Pancreas (tissue), 10 donors: ENCODE measurements around the gene COL5A1. TPM values are rescaled to one million over a fixed set of nuclear protein-coding genes. Genes with fewer than 3 reads are reported as not detected.

Source experiments
- ATAC-seq, 4 donors: fragments of 200-7000 bp; cut with Tn5 transposase; one replicate each; pipeline versions ENCODE4 v1.8.0 to v1.9.1; 2020; ENCODE audit warnings: mild to moderate bottlenecking in 4 of 4, moderate library complexity in 4 of 4
- DNase-seq, 6 donors: peaks; one replicate each; pipeline ENCODE4 v3.0.0-alpha.2; 2020
- FAIRE-seq: peaks from 2 replicates; lab custom pipeline; 2012; peaks lifted over from hg19 to GRCh38; lab: Jason Lieb, UNC
- H3K27ac ChIP-seq, 4 donors: fragments of 200-600 bp; sonication (generic); 1 replicate in 3 of 4; 2 replicates in 1 of 4; pipeline versions ENCODE4 v1.5.0 to v1.8.0; 2020
- H3K27me3 ChIP-seq, 4 donors: fragments of 200-600 bp; one replicate each; pipeline ENCODE4 v1.8.0; 2021
- H3K36me3 ChIP-seq, 3 donors: fragments of 200-600 bp; sonication (generic) in 1 of 3; one replicate each; pipeline versions ENCODE4 v1.5.0 to v1.8.0; 2020 to 2021
- H3K4me1 ChIP-seq, 3 donors: fragments of 200-600 bp; one replicate each; pipeline ENCODE4 v1.8.0; 2021
- H3K4me3 ChIP-seq, 4 donors: fragments of 200-600 bp; sonication (generic) in 2 of 4; one replicate each; pipeline versions ENCODE4 v1.5.0 to v1.8.0; 2020 to 2021
- H3K9me3 ChIP-seq, 4 donors: fragments of 200-600 bp; one replicate each; pipeline ENCODE4 v1.8.0; 2021
- WGBS, 2 donors: extraction: QIAGEN DNeasy Blood & Tissue Kit; methylation state at CpG; one replicate each; pipeline ENCODE4 v1.1.7; 2013; 5-methylcytosine and 5-hydroxymethylcytosine counted together
- intact Hi-C, 3 donors: fragments of 100-400 bp; cut with DNase I; formaldehyde crosslinking; loops; one replicate each; pipeline versions ENCODE4 v1.11.1 to v1.14.2; 2022
- polyA plus RNA-seq, 2 donors: library from polyadenylated mRNA; stranded (reverse); fragments of 200-250 nt; gene quantifications; one replicate each; pipeline ENCODE4 v1.2.3, GENCODE V29; 2013
- total RNA-seq, 6 donors: library from RNA; stranded (reverse); fragmentation: NEBNext Ultra II Directional in 4 of 6; extraction: Animal tissue kit (Norgen Biotek cat#: 25700) in 4 of 6; gene quantifications; one replicate each; pipeline versions ENCODE4 v1.2.1 to v1.2.4, GENCODE V29; 2021 to 2023
- TF ChIP-seq, protein P1 (sequence below), 4 donors: fragments of 200-600 bp; sonication (generic) in 3 of 4; IDR thresholded peaks; one replicate each; pipeline versions ENCODE4 v1.5.0 to v1.8.0; 2021; ENCODE audit warnings: antibody characterized with exemption in 4 of 4
- donor health status: healthy with polysubstance abuse.
- donor health status: DM: no; HTN: no; CAD: no; lungs with moderate emphysema.
- donor health status: DM: no; HTN: no; CAD: no.
- donor health status: control.
- donor health status: control.
- donor health status: Bipolar disorder and iron deficiency.
- donor health status: DM: yes; HTN: yes; CAD: no.
- donor health status: DM: no; HTN: no; CAD: no.
- donor health status: DM: no; HTN: no; CAD: no.
- donor health status: DM: yes; HTN: yes; CAD: no.

Gene COL5A1
- total and polyA plus RNA-seq, 8 donors: 1.2 to 62.8 (median 3.5) TPM

DNA sequence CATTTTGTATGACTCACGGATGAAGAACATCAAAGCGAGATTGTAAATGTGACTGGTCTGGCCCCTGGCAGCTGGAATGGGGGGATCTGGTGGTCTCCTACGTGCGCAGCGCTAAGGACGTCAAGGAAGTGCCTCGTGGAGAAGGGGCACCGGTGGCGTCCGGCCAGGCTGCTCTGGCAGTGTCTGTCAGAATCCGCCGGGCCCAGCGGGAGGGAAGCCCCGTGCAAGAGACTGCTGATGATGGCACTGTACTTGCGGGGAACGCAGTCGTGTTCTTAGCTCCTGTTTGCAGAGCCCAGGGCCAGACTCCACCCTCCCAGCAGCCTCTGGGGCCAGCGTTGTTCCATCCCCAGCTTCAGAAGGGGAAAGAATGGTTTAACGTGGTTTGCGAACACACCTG, 75.5 kb downstream of the COL5A1 start:
- H3K36me3 ChIP-seq: no peaks in the 10 kb centered on the region
- H3K4me3 ChIP-seq: no peak overlapping the region
- no peaks in the 10 kb centered on the region for H3K27me3 ChIP-seq
- TF ChIP-seq, protein P1, sequence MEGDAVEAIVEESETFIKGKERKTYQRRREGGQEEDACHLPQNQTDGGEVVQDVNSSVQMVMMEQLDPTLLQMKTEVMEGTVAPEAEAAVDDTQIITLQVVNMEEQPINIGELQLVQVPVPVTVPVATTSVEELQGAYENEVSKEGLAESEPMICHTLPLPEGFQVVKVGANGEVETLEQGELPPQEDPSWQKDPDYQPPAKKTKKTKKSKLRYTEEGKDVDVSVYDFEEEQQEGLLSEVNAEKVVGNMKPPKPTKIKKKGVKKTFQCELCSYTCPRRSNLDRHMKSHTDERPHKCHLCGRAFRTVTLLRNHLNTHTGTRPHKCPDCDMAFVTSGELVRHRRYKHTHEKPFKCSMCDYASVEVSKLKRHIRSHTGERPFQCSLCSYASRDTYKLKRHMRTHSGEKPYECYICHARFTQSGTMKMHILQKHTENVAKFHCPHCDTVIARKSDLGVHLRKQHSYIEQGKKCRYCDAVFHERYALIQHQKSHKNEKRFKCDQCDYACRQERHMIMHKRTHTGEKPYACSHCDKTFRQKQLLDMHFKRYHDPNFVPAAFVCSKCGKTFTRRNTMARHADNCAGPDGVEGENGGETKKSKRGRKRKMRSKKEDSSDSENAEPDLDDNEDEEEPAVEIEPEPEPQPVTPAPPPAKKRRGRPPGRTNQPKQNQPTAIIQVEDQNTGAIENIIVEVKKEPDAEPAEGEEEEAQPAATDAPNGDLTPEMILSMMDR (IDR thresholded peaks at IDR 0.05): no peak
- FAIRE-seq (no peak), DNase-seq (peak in 2 of 6 donors; percentile 11 to 29), ATAC-seq (no peak)
- WGBS, 2 donors: 68 to 82% methylated on average over 20 of the region's 20 CpGs
- H3K27ac ChIP-seq: no peak overlapping the region
- H3K9me3 ChIP-seq: no peaks in the 10 kb centered on the region
- intact Hi-C loops: no loop called here
- no peaks in the 10 kb centered on the region for H3K4me1 ChIP-seq

DNA sequence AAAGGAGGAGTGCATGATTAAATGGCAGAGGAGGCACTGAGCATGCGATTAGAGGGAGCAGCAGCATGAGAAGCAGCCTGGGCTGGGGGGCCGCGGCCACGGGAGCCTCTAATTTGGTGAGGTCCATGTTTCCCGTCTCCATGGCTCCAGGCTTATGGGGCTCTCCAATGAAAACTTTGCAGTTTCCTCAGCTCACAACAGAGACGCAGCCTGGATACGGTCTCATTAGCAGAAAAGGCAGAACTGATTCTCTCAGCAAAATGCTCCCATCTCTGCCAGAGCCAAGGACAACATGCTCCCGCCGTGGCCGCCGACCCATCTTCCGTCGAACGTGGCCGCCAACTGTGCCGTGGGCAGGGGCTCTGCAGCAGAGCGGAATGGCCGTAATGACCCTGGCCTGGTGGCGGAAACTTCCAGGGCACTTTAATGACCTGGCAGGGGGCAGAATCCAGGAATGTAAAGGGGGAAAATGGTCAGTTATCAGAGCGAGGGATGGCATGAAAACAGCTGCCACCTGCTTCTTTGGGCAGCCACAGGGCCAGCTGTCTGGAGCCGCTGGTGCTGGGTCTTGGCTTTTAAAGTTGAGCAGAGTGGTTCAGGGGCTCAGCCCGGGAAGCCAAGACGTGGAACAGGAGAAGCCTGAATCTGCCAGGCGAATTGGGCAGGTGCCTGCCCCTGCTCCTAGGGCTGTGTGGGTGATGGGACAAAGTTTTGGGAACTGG, 76.5 kb downstream of the COL5A1 start:
- FAIRE-seq (no peak), DNase-seq (no peak), ATAC-seq (no peak)
- intact Hi-C loops: no loop called here
- 62 to 69% methylated on average over 24 of the region's 24 CpGs for WGBS, 2 donors
- Histone ChIP-seq H3K36me3 (no peaks in the 10 kb centered on the region), H3K4me3 (no peak overlapping the region), H3K27me3 (no peaks in the 10 kb centered on the region), H3K4me1 (no peaks in the 10 kb centered on the region), H3K27ac (no peak overlapping the region), H3K9me3 (no peaks in the 10 kb centered on the region)
- TF ChIP-seq, protein P1 (IDR thresholded peaks at IDR 0.05): no peak

DNA sequence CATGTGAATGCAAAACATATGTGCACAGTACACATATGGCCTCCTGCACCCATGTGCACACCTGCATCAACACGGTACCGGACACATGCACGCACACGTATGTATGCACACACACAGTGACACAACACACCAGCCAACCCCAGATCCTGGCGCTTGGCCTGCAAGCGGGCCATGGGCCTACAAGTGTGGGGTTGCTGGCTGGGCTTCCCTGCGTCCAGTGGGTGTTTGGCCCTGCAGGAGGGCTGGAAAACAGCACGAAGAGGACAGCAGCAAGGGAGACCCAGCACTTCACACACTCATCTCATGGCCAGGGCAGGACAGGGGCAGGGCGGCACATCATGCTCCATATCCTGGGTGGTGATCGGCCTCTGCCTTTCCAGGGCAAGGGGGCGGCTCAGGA, 77.7 kb downstream of the COL5A1 start:
- H3K4me1 ChIP-seq: no peaks in the 10 kb centered on the region
- no peaks in the 10 kb centered on the region for H3K9me3 ChIP-seq
- no peak for ATAC-seq
- no peaks in the 10 kb centered on the region for H3K36me3 ChIP-seq
- intact Hi-C loops: no loop called here
- 70 to 86% methylated on average over 11 of the region's 11 CpGs for WGBS, 2 donors
- H3K4me3 ChIP-seq: no peak overlapping the region
- TF ChIP-seq, protein P1 (IDR thresholded peaks at IDR 0.05): no peak
- no peak overlapping the region for H3K27ac ChIP-seq
- peak in 1 of 6 donors; percentile 27 for DNase-seq
- H3K27me3 ChIP-seq: no peaks in the 10 kb centered on the region
- no peak for FAIRE-seq

DNA sequence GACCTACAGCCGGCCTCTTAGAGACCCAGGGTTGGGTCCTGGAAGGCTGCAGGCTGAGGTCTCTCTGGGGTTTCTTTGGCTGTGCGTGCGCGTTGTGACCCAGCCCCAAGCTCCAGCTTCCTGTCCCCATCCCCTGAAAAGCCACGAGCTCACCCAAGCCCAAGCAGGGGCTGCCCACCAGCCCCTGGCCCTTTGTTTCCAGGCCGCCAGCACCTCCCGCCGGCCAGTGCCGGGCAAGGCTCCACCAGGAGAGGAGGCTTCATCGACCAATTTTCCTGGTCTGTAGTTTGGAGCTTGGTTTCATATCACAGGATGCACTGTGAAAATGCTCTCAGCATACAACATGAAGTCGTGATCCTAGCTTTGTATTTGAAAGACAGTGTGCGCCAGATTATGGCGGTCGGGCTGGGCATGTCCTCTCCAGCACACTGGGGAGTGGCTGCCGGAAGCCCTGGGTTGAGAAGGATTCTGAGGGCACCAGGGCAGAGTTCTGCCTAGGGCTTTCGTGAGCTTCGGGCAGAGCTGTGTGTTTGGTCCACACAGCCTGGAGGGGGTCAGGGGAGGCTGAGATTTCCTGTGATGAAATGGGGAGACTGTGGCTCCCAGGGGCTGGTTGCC, 78.6 kb downstream of the COL5A1 start:
- Histone ChIP-seq H3K4me3 (no peak overlapping the region), H3K4me1 (no peaks in the 10 kb centered on the region), H3K36me3 (no peaks in the 10 kb centered on the region), H3K9me3 (no peaks in the 10 kb centered on the region), H3K27ac (no peak overlapping the region), H3K27me3 (no peaks in the 10 kb centered on the region)
- TF ChIP-seq, protein P1 (IDR thresholded peaks at IDR 0.05): no peak
- no peak for ATAC-seq
- intact Hi-C loops: no loop called here
- no peak for FAIRE-seq
- DNase-seq: peak in 1 of 6 donors; percentile 26
- 64 to 82% methylated on average over 17 of the region's 17 CpGs for whole genome bisulfite sequencing, 2 donors

DNA sequence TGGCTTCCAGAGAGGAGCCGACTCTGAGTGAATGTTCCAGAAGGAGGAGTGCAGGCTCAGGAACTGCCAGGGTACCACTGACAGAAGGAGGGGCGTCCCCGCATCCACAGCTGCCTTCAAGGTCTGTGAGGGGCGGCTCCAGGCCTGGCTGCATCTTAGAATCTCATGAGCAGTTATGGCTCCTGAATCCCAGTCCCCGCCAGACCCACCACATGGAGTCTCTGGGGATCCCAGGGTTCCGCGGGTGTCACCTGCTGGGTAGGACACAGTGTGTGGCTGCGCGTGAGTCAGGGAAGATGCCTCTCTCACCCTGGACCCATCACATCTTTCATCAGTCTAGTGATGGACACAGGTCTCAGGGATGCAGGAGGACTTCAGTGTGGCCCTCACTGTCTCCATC, 79.2 kb downstream of the COL5A1 start:
- Histone ChIP-seq H3K4me3 (no peak overlapping the region), H3K4me1 (no peaks in the 10 kb centered on the region), H3K27me3 (no peaks in the 10 kb centered on the region), H3K9me3 (no peaks in the 10 kb centered on the region), H3K27ac (no peak overlapping the region), H3K36me3 (no peaks in the 10 kb centered on the region)
- 58 to 78% methylated on average over 9 of the region's 9 CpGs for WGBS, 2 donors
- TF ChIP-seq, protein P1 (IDR thresholded peaks at IDR 0.05): no peak
- no peak for FAIRE-seq
- ATAC-seq: no peak
- intact Hi-C loops: no loop called here
- DNase-seq: peak in 1 of 6 donors; percentile 22
